Measurements from ENCODE around the gene SIVA1. TPM values are rescaled to one million over a fixed set of nuclear protein-coding genes. Genes with fewer than 3 reads are reported as not detected.

SIVA1 gene
- total RNA-seq, 4 donors from 2014 or later, result 141 to 262 (median 167) TPM

- no peak for DNase-seq (ENCODE audit: low spot score)
- ATAC-seq (ENCODE audit: low FRiP score), result no peak
- no peak for TF ChIP-seq CTCF (IDR thresholded peaks at IDR 0.05)
These were observed 40.2 kb downstream of the SIVA1 start for GRCh38 chr14:104792945-104793702.

- TF ChIP-seq CTCF (IDR thresholded peaks at IDR 0.05), result no peak
- no peak for DNase-seq (ENCODE audit: low spot score)
- no peak for ATAC-seq (ENCODE audit: low FRiP score)
These were observed 40.7 kb downstream of the SIVA1 start for GRCh38 chr14:104793703-104793959.

- ATAC-seq (ENCODE audit: low FRiP score), result no peak
- TF ChIP-seq CTCF (IDR thresholded peaks at IDR 0.05), result no peak
- DNase-seq (ENCODE audit: low spot score), result no peak
These were observed 41.2 kb downstream of the SIVA1 start for GRCh38 chr14:104794099-104794498.

- no peak for DNase-seq (ENCODE audit: low spot score)
- ATAC-seq (ENCODE audit: low FRiP score), result no peak
- TF ChIP-seq CTCF (IDR thresholded peaks at IDR 0.05), result no peak
These were observed 41.7 kb downstream of the SIVA1 start for GRCh38 chr14:104794631-104794992.

GRCh38 chr14:104794993-104795780 lies 42.2 kb downstream of the SIVA1 start, which contains the start of gene AKT1:
TSS of gene AKT1 (minus strand) at chr14:104795748. CDS start at chr14:104792643, 3,105 bp downstream.
- no peak for TF ChIP-seq CTCF (IDR thresholded peaks at IDR 0.05)
- peak; percentile 43 for ATAC-seq (ENCODE audit: low FRiP score)

GRCh38 chr14:104795781-104796686 lies 43.1 kb downstream of the SIVA1 start:
- no peak for TF ChIP-seq CTCF (IDR thresholded peaks at IDR 0.05)
- ATAC-seq (ENCODE audit: low FRiP score), result no peak

More at GRCh38 chr14:104794993-104795780, 42.2 kb downstream of the SIVA1 start, which contains the start of gene AKT1:
- DNase-seq (ENCODE audit: low spot score), result no peak

More at GRCh38 chr14:104795781-104796686, 43.1 kb downstream of the SIVA1 start:
- DNase-seq (ENCODE audit: low spot score), result no peak
